Liver (tissue), 9 donors: Measurements from ENCODE around the gene PPP3CA. TPM values are rescaled to one million over a fixed set of nuclear protein-coding genes. Genes with fewer than 3 reads are reported as not detected.

ENCODE experiments used
- DNase-seq: peaks from one replicate; pipeline ENCODE4 v3.0.0-alpha.2; 2017; ENCODE audit warnings: low spot score
- H3K27ac ChIP-seq, 2 donors: one replicate each; pipeline ENCODE4 v1.7.0; 2013; ENCODE audit warnings: inconsistent platforms in 2 of 2, low read length in 2 of 2, control low read depth in 1 of 2, low read depth in 1 of 2, mild to moderate bottlenecking in 1 of 2
- H3K27me3 ChIP-seq, 4 donors: one replicate each; pipeline versions ENCODE4 v1.6.1 to v1.7.0; 2013; ENCODE audit warnings: low read length in 3 of 4, inconsistent platforms in 1 of 4, mild to moderate bottlenecking in 1 of 4, moderate library complexity in 1 of 4; ENCODE audit not compliant: control insufficient read depth in 4 of 4, insufficient read depth in 4 of 4
- H3K36me3 ChIP-seq, 4 donors: one replicate each; pipeline versions ENCODE4 v1.6.1 to v1.7.0; 2013; ENCODE audit warnings: low read length in 3 of 4, mild to moderate bottlenecking in 3 of 4, low read depth in 1 of 4, moderate library complexity in 1 of 4; ENCODE audit not compliant: control insufficient read depth in 4 of 4, insufficient read depth in 3 of 4
- H3K4me1 ChIP-seq, 4 donors: one replicate each; pipeline versions ENCODE4 v1.6.1 to v1.7.0; 2013; ENCODE audit warnings: low read length in 3 of 4, mild to moderate bottlenecking in 3 of 4, moderate library complexity in 1 of 4; ENCODE audit not compliant: control insufficient read depth in 4 of 4, insufficient read depth in 4 of 4
- H3K4me3 ChIP-seq, 3 donors: one replicate each; pipeline versions ENCODE4 v1.6.1 to v1.7.0; 2013; ENCODE audit warnings: low read length in 3 of 3, control low read depth in 1 of 3, low read depth in 1 of 3, mild to moderate bottlenecking in 1 of 3
- H3K9ac ChIP-seq, 2 donors: one replicate each; pipeline ENCODE4 v1.7.0; 2013; ENCODE audit warnings: low read length in 2 of 2, mild to moderate bottlenecking in 2 of 2, moderate library complexity in 2 of 2, control low read depth in 1 of 2, low read depth in 1 of 2
- H3K9me3 ChIP-seq, 4 donors: one replicate each; pipeline versions ENCODE4 v1.6.1 to v1.7.0; 2013; ENCODE audit warnings: low read length in 3 of 4; ENCODE audit not compliant: control insufficient read depth in 4 of 4
- ATF3 ChIP-seq: IDR thresholded peaks from 2 replicates; pipeline ENCODE4 v1.6.1; 2016; ENCODE audit warnings: antibody characterized with exemption
- CTCF ChIP-seq: fragments of 150-350 bp; IDR thresholded peaks from 2 replicates; pipeline ENCODE4 v1.5.1; 2017; ENCODE audit warnings: improper control_type of control experiment, low read depth, low read length; ENCODE audit not compliant: missing input control
- FOXA1 ChIP-seq: IDR thresholded peaks from 2 replicates; pipeline ENCODE4 v1.6.1; 2016; ENCODE audit warnings: antibody characterized with exemption
- FOXA2 ChIP-seq: IDR thresholded peaks from 2 replicates; pipeline ENCODE4 v1.6.1; 2016; ENCODE audit warnings: antibody characterized with exemption
- GABPA ChIP-seq, 2 donors: IDR thresholded peaks in 1 of 2; conservative IDR thresholded peaks in 1 of 2; 2 replicates each; pipeline ENCODE4 v1.6.1; 2016; ENCODE audit warnings: antibody characterized with exemption in 2 of 2, mild to moderate bottlenecking in 1 of 2, moderate library complexity in 1 of 2
- HNF4A ChIP-seq, 2 donors: conservative IDR thresholded peaks; 2 replicates each; pipeline ENCODE4 v1.6.1; 2016; ENCODE audit warnings: antibody characterized with exemption in 2 of 2, mild to moderate bottlenecking in 2 of 2
- JUND ChIP-seq, 2 donors: IDR thresholded peaks; 2 replicates each; pipeline ENCODE4 v1.6.1; 2016; ENCODE audit warnings: antibody characterized with exemption in 2 of 2
- MAX ChIP-seq: IDR thresholded peaks from 2 replicates; pipeline ENCODE4 v1.6.1; 2016; ENCODE audit warnings: antibody characterized with exemption
- NR2F2 ChIP-seq: IDR thresholded peaks from 2 replicates; pipeline ENCODE4 v1.6.1; 2016; ENCODE audit warnings: antibody characterized with exemption
- RAD21 ChIP-seq, 2 donors: IDR thresholded peaks; 2 replicates each; pipeline ENCODE4 v1.6.1; 2016; ENCODE audit warnings: antibody characterized with exemption in 2 of 2, mild to moderate bottlenecking in 2 of 2
- REST ChIP-seq: IDR thresholded peaks from 2 replicates; pipeline ENCODE4 v1.6.1; 2016; ENCODE audit warnings: antibody characterized with exemption, mild to moderate bottlenecking
- RXRA ChIP-seq, 2 donors: IDR thresholded peaks; 2 replicates each; pipeline ENCODE4 v1.6.1; 2017 to 2018; ENCODE audit warnings: antibody characterized with exemption in 2 of 2, mild to moderate bottlenecking in 1 of 2
- SP1 ChIP-seq: IDR thresholded peaks from 2 replicates; pipeline ENCODE4 v1.6.1; 2018; ENCODE audit warnings: antibody characterized with exemption, mild to moderate bottlenecking
- YY1 ChIP-seq: IDR thresholded peaks from 2 replicates; pipeline ENCODE4 v1.6.1; 2016; ENCODE audit warnings: antibody characterized with exemption, mild to moderate bottlenecking
- ZBTB33 ChIP-seq: IDR thresholded peaks from 2 replicates; pipeline ENCODE4 v1.6.1; 2016; ENCODE audit warnings: antibody characterized with exemption
- WGBS: extraction: QIAGEN DNeasy Blood & Tissue Kit; methylation state at CpG from one replicate; pipeline ENCODE4 v1.1.7; 2013; 5-methylcytosine and 5-hydroxymethylcytosine counted together
- polyA plus RNA-seq, 2 donors: library from polyadenylated mRNA; stranded (reverse) in 1 of 2; unstranded in 1 of 2; fragments of 200-250 nt in 1 of 2; fragments of >200 nt in 1 of 2; fragmentation: Nextera tagmentation in 1 of 2; extraction: Ambion mirVana in 1 of 2; gene quantifications; one replicate each; pipeline versions ENCODE4 v1.2.1 to v1.2.3, GENCODE V29; 2013 to 2015
- total RNA-seq, 2 donors: library from RNA; depleted of rRNA; stranded (reverse); fragments of >200 nt; gene quantifications; one replicate each; pipeline ENCODE4 v1.2.3, GENCODE V29; 2014
- donor health status: healthy.
- donor health status: healthy.
- donor health status: healthy.
- donor health status: healthy.
- donor health status: healthy.

Gene PPP3CA
- total and polyA plus RNA-seq, 4 donors, result 3.6 to 18.2 (median 14.2) TPM

GRCh38 chr4:101175896-101176676 is 171.2 kb downstream of the PPP3CA start:
- Histone ChIP-seq H3K4me3 (no peak overlapping the region), H3K9ac (no peak overlapping the region), H3K27ac (no peak overlapping the region), H3K27me3 (no peaks in the 10 kb centered on the region), H3K4me1 (peaks cover 0 to 11% (median 6%) of the 10 kb centered on the region in 4 donors), H3K36me3 (no peaks in the 10 kb centered on the region), H3K9me3 (no peaks in the 10 kb centered on the region)
- no peak for DNase-seq
- TF ChIP-seq RAD21 (IDR thresholded peaks at IDR 0.05), result peak; percentile 17 to 42
- peak; percentile 61 to 75 for TF ChIP-seq HNF4A (conservative IDR thresholded peaks at IDR 0.05)
- TF ChIP-seq FOXA2, result no peak
- no peak for TF ChIP-seq GABPA (IDR thresholded peaks at IDR 0.05 in 1 of 2, conservative IDR thresholded peaks at IDR 0.05 in 1 of 2)
- TF ChIP-seq RXRA (IDR thresholded peaks at IDR 0.05), result peak; percentile 72 to 80
- peak; percentile 39 for TF ChIP-seq SP1
- no peak for TF ChIP-seq FOXA1
- peak; percentile 10 for TF ChIP-seq YY1
- peak; percentile 67 for TF ChIP-seq ATF3
- peak; percentile 13 for TF ChIP-seq MAX
- peak; percentile 52 for TF ChIP-seq NR2F2
- peak in 1 of 2 donors; percentile 26 for TF ChIP-seq JUND (IDR thresholded peaks at IDR 0.05)
- WGBS, result 58% methylated on average over 6 of the region's 6 CpGs

GRCh38 chr4:101174679-101175345 is 172.5 kb downstream of the PPP3CA start:
- no peaks in the 10 kb centered on the region for H3K27me3 ChIP-seq
- TF ChIP-seq CTCF, result no peak
- TF ChIP-seq NR2F2, result no peak
- no peak for TF ChIP-seq YY1
- no peak for TF ChIP-seq JUND (IDR thresholded peaks at IDR 0.05)
- TF ChIP-seq GABPA (IDR thresholded peaks at IDR 0.05 in 1 of 2, conservative IDR thresholded peaks at IDR 0.05 in 1 of 2), result no peak
- TF ChIP-seq ZBTB33, result no peak
- no peak for TF ChIP-seq RAD21 (IDR thresholded peaks at IDR 0.05)
- TF ChIP-seq SP1, result no peak
- TF ChIP-seq REST, result no peak
- no peak for TF ChIP-seq ATF3
- H3K4me1 ChIP-seq, result peaks cover 0 to 11% (median 6%) of the 10 kb centered on the region in 4 donors
- H3K4me3 ChIP-seq, result no peak overlapping the region
- 87% methylated on average over 4 of the region's 4 CpGs for WGBS
- H3K36me3 ChIP-seq, result no peaks in the 10 kb centered on the region
- DNase-seq, result no peak
- no peak overlapping the region for H3K9ac ChIP-seq
- no peaks in the 10 kb centered on the region for H3K9me3 ChIP-seq
- H3K27ac ChIP-seq, result no peak overlapping the region
